ENCODE data around the gene TRAPPC11.

- TF ChIP-seq CTCF (IDR thresholded peaks at IDR 0.05; ENCODE audit: borderline replicate concordance, extremely low read depth, low read length, poor library complexity, severe bottlenecking), result no peak
- TF ChIP-seq EZH2 (IDR thresholded peaks at IDR 0.05; ENCODE audit: borderline replicate concordance, low read depth, low read length, severe bottlenecking), result no peak
Observed at GRCh38 chr4:183721207-183722081, 62.4 kb downstream of the TRAPPC11 start.

All from DND-41 (cell line).